NT2/D1 (cell line): ENCODE measurements around the gene NHSL1.

Experiments
- YY1 ChIP-seq: IDR thresholded peaks from 2 replicates; pipeline ENCODE4 v1.6.1; 2011; ENCODE audit not compliant: insufficient read length, insufficient read depth
- ZNF274 ChIP-seq: IDR thresholded peaks from 2 replicates; pipeline ENCODE4 v1.6.1; 2011; ENCODE audit warnings: mild to moderate bottlenecking, low read depth, low read length

- no peak for TF ChIP-seq ZNF274
- TF ChIP-seq YY1, result no peak
These were observed 64.4 kb downstream of the NHSL1 start for GRCh38 chr6:138434925-138435324.
